ENCODE data around the gene MARVELD1. TPM values are rescaled to one million over a fixed set of nuclear protein-coding genes. Genes with fewer than 3 reads are reported as not detected.

The MARVELD1 gene
- total and polyA plus RNA-seq, 2 of the 8 experiments (the other 6 are each of a cell fraction or from before 2014, with no cell fraction given): 28.1 to 37.3 TPM

DNA sequence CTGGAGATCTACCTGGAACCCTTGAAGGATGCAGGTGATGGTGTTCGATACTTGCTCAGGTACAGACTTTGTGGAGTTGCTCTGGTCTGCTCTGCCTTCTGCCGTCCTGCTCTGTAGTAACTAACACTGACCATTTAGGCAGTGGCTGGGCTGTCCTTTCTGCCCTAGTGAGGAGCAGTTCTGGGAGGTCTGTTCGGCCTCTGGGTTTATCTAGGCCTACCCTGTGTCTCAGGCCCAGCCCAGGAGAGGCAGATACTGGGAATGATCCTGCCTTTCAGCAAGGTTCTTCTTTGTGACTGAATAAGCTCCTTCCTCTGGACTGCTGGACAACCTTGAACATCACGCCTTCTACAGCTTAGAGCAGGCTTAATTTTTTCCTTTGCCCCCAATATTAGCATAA, 25.1 kb downstream of the MARVELD1 start (continued):
- TF ChIP-seq, protein P1, sequence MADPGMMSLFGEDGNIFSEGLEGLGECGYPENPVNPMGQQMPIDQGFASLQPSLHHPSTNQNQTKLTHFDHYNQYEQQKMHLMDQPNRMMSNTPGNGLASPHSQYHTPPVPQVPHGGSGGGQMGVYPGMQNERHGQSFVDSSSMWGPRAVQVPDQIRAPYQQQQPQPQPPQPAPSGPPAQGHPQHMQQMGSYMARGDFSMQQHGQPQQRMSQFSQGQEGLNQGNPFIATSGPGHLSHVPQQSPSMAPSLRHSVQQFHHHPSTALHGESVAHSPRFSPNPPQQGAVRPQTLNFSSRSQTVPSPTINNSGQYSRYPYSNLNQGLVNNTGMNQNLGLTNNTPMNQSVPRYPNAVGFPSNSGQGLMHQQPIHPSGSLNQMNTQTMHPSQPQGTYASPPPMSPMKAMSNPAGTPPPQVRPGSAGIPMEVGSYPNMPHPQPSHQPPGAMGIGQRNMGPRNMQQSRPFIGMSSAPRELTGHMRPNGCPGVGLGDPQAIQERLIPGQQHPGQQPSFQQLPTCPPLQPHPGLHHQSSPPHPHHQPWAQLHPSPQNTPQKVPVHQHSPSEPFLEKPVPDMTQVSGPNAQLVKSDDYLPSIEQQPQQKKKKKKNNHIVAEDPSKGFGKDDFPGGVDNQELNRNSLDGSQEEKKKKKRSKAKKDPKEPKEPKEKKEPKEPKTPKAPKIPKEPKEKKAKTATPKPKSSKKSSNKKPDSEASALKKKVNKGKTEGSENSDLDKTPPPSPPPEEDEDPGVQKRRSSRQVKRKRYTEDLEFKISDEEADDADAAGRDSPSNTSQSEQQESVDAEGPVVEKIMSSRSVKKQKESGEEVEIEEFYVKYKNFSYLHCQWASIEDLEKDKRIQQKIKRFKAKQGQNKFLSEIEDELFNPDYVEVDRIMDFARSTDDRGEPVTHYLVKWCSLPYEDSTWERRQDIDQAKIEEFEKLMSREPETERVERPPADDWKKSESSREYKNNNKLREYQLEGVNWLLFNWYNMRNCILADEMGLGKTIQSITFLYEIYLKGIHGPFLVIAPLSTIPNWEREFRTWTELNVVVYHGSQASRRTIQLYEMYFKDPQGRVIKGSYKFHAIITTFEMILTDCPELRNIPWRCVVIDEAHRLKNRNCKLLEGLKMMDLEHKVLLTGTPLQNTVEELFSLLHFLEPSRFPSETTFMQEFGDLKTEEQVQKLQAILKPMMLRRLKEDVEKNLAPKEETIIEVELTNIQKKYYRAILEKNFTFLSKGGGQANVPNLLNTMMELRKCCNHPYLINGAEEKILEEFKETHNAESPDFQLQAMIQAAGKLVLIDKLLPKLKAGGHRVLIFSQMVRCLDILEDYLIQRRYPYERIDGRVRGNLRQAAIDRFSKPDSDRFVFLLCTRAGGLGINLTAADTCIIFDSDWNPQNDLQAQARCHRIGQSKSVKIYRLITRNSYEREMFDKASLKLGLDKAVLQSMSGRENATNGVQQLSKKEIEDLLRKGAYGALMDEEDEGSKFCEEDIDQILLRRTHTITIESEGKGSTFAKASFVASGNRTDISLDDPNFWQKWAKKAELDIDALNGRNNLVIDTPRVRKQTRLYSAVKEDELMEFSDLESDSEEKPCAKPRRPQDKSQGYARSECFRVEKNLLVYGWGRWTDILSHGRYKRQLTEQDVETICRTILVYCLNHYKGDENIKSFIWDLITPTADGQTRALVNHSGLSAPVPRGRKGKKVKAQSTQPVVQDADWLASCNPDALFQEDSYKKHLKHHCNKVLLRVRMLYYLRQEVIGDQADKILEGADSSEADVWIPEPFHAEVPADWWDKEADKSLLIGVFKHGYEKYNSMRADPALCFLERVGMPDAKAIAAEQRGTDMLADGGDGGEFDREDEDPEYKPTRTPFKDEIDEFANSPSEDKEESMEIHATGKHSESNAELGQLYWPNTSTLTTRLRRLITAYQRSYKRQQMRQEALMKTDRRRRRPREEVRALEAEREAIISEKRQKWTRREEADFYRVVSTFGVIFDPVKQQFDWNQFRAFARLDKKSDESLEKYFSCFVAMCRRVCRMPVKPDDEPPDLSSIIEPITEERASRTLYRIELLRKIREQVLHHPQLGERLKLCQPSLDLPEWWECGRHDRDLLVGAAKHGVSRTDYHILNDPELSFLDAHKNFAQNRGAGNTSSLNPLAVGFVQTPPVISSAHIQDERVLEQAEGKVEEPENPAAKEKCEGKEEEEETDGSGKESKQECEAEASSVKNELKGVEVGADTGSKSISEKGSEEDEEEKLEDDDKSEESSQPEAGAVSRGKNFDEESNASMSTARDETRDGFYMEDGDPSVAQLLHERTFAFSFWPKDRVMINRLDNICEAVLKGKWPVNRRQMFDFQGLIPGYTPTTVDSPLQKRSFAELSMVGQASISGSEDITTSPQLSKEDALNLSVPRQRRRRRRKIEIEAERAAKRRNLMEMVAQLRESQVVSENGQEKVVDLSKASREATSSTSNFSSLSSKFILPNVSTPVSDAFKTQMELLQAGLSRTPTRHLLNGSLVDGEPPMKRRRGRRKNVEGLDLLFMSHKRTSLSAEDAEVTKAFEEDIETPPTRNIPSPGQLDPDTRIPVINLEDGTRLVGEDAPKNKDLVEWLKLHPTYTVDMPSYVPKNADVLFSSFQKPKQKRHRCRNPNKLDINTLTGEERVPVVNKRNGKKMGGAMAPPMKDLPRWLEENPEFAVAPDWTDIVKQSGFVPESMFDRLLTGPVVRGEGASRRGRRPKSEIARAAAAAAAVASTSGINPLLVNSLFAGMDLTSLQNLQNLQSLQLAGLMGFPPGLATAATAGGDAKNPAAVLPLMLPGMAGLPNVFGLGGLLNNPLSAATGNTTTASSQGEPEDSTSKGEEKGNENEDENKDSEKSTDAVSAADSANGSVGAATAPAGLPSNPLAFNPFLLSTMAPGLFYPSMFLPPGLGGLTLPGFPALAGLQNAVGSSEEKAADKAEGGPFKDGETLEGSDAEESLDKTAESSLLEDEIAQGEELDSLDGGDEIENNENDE (IDR thresholded peaks at IDR 0.05; ENCODE audit: insufficient replicate concordance, low read length): no peak
- TF ChIP-seq CBX8 (IDR thresholded peaks at IDR 0.05; ENCODE audit: borderline replicate concordance, low read depth, low read length) (no peak), ASH2L (IDR thresholded peaks at IDR 0.05; ENCODE audit: low read length) (no peak), JUN (IDR thresholded peaks at IDR 0.05; ENCODE audit: low read depth, low read length) (no peak), EP300 (IDR thresholded peaks at IDR 0.05; ENCODE audit: borderline replicate concordance in 1 of 2, low read depth in 2 of 2, low read length in 2 of 2) (no peak), BCL11A (IDR thresholded peaks at IDR 0.05; ENCODE audit: low read depth in 2 of 2, low read length in 2 of 2) (no peak), EZH2 (IDR thresholded peaks at IDR 0.05; ENCODE audit: low read depth, low read length, severe bottlenecking) (no peak), HDAC6 (IDR thresholded peaks at IDR 0.05; ENCODE audit: low read depth, low read length) (no peak), SIX5 (IDR thresholded peaks at IDR 0.05; ENCODE audit: low read depth, low read length) (no peak), SIN3A (conservative IDR thresholded peaks at IDR 0.05 in 1 of 2, IDR thresholded peaks at IDR 0.05 in 1 of 2; ENCODE audit: low read depth in 1 of 2, low read length in 2 of 2) (no peak), BACH1 (IDR thresholded peaks at IDR 0.05; ENCODE audit: low read length) (no peak), TEAD4 (IDR thresholded peaks at IDR 0.05; ENCODE audit: low read depth, low read length) (no peak)
